H1 (cell line): Measurements from ENCODE around the gene SLC4A8. TPM values are rescaled to one million over a fixed set of nuclear protein-coding genes. Genes with fewer than 3 reads are reported as not detected.

Experiments used
- EGR1 ChIP-seq: IDR thresholded peaks from 2 replicates; pipeline ENCODE4 v1.6.1; 2011; ENCODE audit warnings: low read depth, low read length, borderline replicate concordance
- NANOG ChIP-seq: IDR thresholded peaks from 2 replicates; pipeline ENCODE4 v1.6.1; 2011; ENCODE audit warnings: low read length, low read depth, mild to moderate bottlenecking, inconsistent platforms; ENCODE audit not compliant: insufficient read depth, poor library complexity, severe bottlenecking
- SP1 ChIP-seq: IDR thresholded peaks from 2 replicates; pipeline ENCODE4 v1.6.1; 2011; ENCODE audit warnings: low read depth, low read length
- TCF12 ChIP-seq: IDR thresholded peaks from 2 replicates; pipeline ENCODE4 v1.6.1; 2011; ENCODE audit warnings: low read depth, mild to moderate bottlenecking, low read length
- polyA plus RNA-seq, 7 experiments: library from polyadenylated mRNA; depleted of rRNA in 3 of 7; stranded (reverse) in 5 of 7; unstranded in 2 of 7; fragments of >200 nt in 5 of 7; fragments of 200-250 nt in 2 of 7; gene quantifications; 1 replicate in 5 of 7; 2 replicates in 1 of 7; 4 replicates in 1 of 7; pipeline versions ENCODE4 v1.2.1 to v1.2.3, GENCODE V29; 2011 to 2013; ENCODE audit warnings: missing spikeins in 2 of 7, mixed read lengths in 2 of 7
- total RNA-seq: library from RNA; stranded (reverse); fragmentation: NEBNext Ultra II Directional; extraction: Animal tissue kit (Norgen Biotek cat#: 25700); gene quantifications from 2 replicates; pipeline ENCODE4 v1.2.1, GENCODE V29; 2021

SLC4A8 gene
- total and polyA plus RNA-seq, 2 of the 8 experiments (the other 6 are each of a cell fraction or from before 2014, with no cell fraction given): 11.2 to 13.4 TPM

- TF ChIP-seq SP1 (no peak), NANOG (no peak), EGR1 (no peak), TCF12 (no peak)
Measured at GRCh38 chr12:51546097-51546496, 121.5 kb downstream of the SLC4A8 start (continued).
